H9 (cell line): ENCODE data around the gene EFNA3. TPM values are rescaled to one million over a fixed set of nuclear protein-coding genes. Genes with fewer than 3 reads are reported as not detected.

ENCODE experiments used
- DNase-seq: peaks from one replicate; pipeline ENCODE4 v3.0.0-alpha.2; 2017
- H2AFZ ChIP-seq: one replicate; pipeline ENCODE4 v1.6.1; 2013; ENCODE audit warnings: mild to moderate bottlenecking, low read length, control low read depth, moderate library complexity
- H2AK5ac ChIP-seq: 2 replicates; pipeline ENCODE4 v1.6.1; 2013; ENCODE audit warnings: low read length, control low read depth, mixed read lengths; ENCODE audit not compliant: insufficient read length
- H2BK120ac ChIP-seq: one replicate; pipeline ENCODE4 v1.6.1; 2013; ENCODE audit warnings: low read depth, mild to moderate bottlenecking, low read length, control low read depth, inconsistent platforms; ENCODE audit not compliant: poor library complexity, severe bottlenecking
- H2BK12ac ChIP-seq: 2 replicates; pipeline ENCODE4 v1.6.1; 2013; ENCODE audit warnings: low read length, control low read depth, mixed read lengths, low read depth; ENCODE audit not compliant: insufficient read length
- H2BK15ac ChIP-seq: 2 replicates; pipeline ENCODE4 v1.6.1; 2013; ENCODE audit warnings: low read depth, low read length, control low read depth
- H2BK20ac ChIP-seq: one replicate; pipeline ENCODE4 v1.6.1; 2013; ENCODE audit warnings: low read depth, mild to moderate bottlenecking, low read length, control low read depth, inconsistent platforms; ENCODE audit not compliant: poor library complexity, severe bottlenecking
- H2BK5ac ChIP-seq: 2 replicates; pipeline ENCODE4 v1.6.1; 2013; ENCODE audit warnings: low read length, control low read depth, mixed read lengths; ENCODE audit not compliant: insufficient read length
- H3K14ac ChIP-seq: 2 replicates; pipeline ENCODE4 v1.6.1; 2013; ENCODE audit warnings: low read length, control low read depth; ENCODE audit not compliant: insufficient read depth
- H3K18ac ChIP-seq: 2 replicates; pipeline ENCODE4 v1.6.1; 2013; ENCODE audit warnings: low read depth, mild to moderate bottlenecking, mixed read lengths, low read length, control low read depth; ENCODE audit not compliant: insufficient read length
- H3K23ac ChIP-seq: 2 replicates; pipeline ENCODE4 v1.6.1; 2013; ENCODE audit warnings: low read length, control low read depth, mixed read lengths, low read depth; ENCODE audit not compliant: insufficient read length
- H3K23me2 ChIP-seq: 2 replicates; pipeline ENCODE4 v1.6.1; 2013; ENCODE audit warnings: low read depth, mild to moderate bottlenecking, mixed read lengths, low read length, control low read depth; ENCODE audit not compliant: insufficient read length, poor library complexity, severe bottlenecking
- H3K27ac ChIP-seq: 2 replicates; pipeline ENCODE4 v1.5.1; 2013; ENCODE audit warnings: low read length, control low read depth, mixed read lengths, low read depth; ENCODE audit not compliant: insufficient read length
- H3K27me3 ChIP-seq: 2 replicates; pipeline ENCODE4 v1.6.1; 2013; ENCODE audit warnings: low read length, control low read depth, inconsistent platforms; ENCODE audit not compliant: insufficient read depth
- H3K4ac ChIP-seq: 2 replicates; pipeline ENCODE4 v1.6.1; 2013; ENCODE audit warnings: low read depth, mild to moderate bottlenecking, control low read depth, inconsistent platforms, low read length, moderate library complexity
- H3K4me1 ChIP-seq: 2 replicates; pipeline ENCODE4 v1.6.1; 2013; ENCODE audit warnings: low read length, control low read depth, inconsistent platforms; ENCODE audit not compliant: insufficient read depth
- H3K4me2 ChIP-seq: 2 replicates; pipeline ENCODE4 v1.6.1; 2013; ENCODE audit warnings: low read length, control low read depth, mixed read lengths; ENCODE audit not compliant: insufficient read length, insufficient read depth
- H3K56ac ChIP-seq: 2 replicates; pipeline ENCODE4 v1.6.1; 2013; ENCODE audit warnings: low read depth, mild to moderate bottlenecking, mixed read lengths, low read length, control low read depth; ENCODE audit not compliant: insufficient read length
- H3K79me1 ChIP-seq: 2 replicates; pipeline ENCODE4 v1.6.1; 2013; ENCODE audit warnings: low read depth, mild to moderate bottlenecking, moderate library complexity, low read length, control low read depth, inconsistent platforms; ENCODE audit not compliant: insufficient read depth, poor library complexity, severe bottlenecking
- H3K79me2 ChIP-seq: 2 replicates; pipeline ENCODE4 v1.6.1; 2013; ENCODE audit warnings: low read length, control low read depth, inconsistent platforms; ENCODE audit not compliant: insufficient read depth
- H3K9ac ChIP-seq: 2 replicates; pipeline ENCODE4 v1.6.1; 2013; ENCODE audit warnings: low read length, control low read depth, mixed read lengths; ENCODE audit not compliant: insufficient read length; ENCODE audit errors: extremely low read depth
- H3K9me3 ChIP-seq: one replicate; pipeline ENCODE4 v1.6.1; 2013; ENCODE audit warnings: low read depth, low read length, inconsistent platforms; ENCODE audit not compliant: control insufficient read depth
- H3T11ph ChIP-seq: one replicate; pipeline ENCODE4 v1.6.1; 2013; ENCODE audit warnings: mild to moderate bottlenecking, low read length, control low read depth, inconsistent platforms
- H4K20me1 ChIP-seq: one replicate; pipeline ENCODE4 v1.6.1; 2013; ENCODE audit not compliant: control insufficient read depth, insufficient read length, insufficient read depth
- H4K5ac ChIP-seq: 2 replicates; pipeline ENCODE4 v1.6.1; 2013; ENCODE audit warnings: low read depth, mild to moderate bottlenecking, mixed read lengths, low read length, control low read depth; ENCODE audit not compliant: insufficient read length
- H4K8ac ChIP-seq: replicated peaks from 2 replicates; pipeline ENCODE4 v1.6.1; 2013; ENCODE audit warnings: low read length, control low read depth, mixed read lengths, low read depth; ENCODE audit not compliant: insufficient read length
- H4K91ac ChIP-seq: 2 replicates; pipeline ENCODE4 v1.6.1; 2013; ENCODE audit warnings: low read depth, mild to moderate bottlenecking, moderate library complexity, mixed read lengths, low read length, control low read depth; ENCODE audit not compliant: insufficient read length
- H3K27ac Mint-ChIP-seq, 3 experiments: 2 replicates in 2 of 3; 3 replicates in 1 of 3; pipeline ENCODE4 v1.8.0; 2020 to 2021; ENCODE audit warnings: mixed read lengths in 3 of 3, mild to moderate bottlenecking in 1 of 3, moderate library complexity in 1 of 3
- H3K27me3 Mint-ChIP-seq: 2 replicates; pipeline ENCODE4 v1.8.0; 2021; ENCODE audit warnings: low read depth, mild to moderate bottlenecking, moderate library complexity, mixed read lengths
- H3K36me3 Mint-ChIP-seq, 3 experiments: 2 replicates in 2 of 3; 3 replicates in 1 of 3; pipeline ENCODE4 v1.8.0; 2020 to 2021; ENCODE audit warnings: low read depth in 3 of 3, mixed read lengths in 3 of 3; ENCODE audit not compliant: insufficient read depth in 1 of 3
- H3K4me1 Mint-ChIP-seq, 2 experiments: 2 replicates each; pipeline ENCODE4 v1.8.0; 2020; ENCODE audit warnings: mixed read lengths in 2 of 2
- H3K4me3 Mint-ChIP-seq, 2 experiments: 2 replicates in 1 of 2; 3 replicates in 1 of 2; pipeline ENCODE4 v1.8.0; 2020 to 2021; ENCODE audit warnings: mild to moderate bottlenecking in 2 of 2, mixed read lengths in 2 of 2, moderate library complexity in 1 of 2
- H3K9me3 Mint-ChIP-seq, 2 experiments: 2 replicates in 1 of 2; 3 replicates in 1 of 2; pipeline ENCODE4 v1.8.0; 2020; ENCODE audit warnings: mild to moderate bottlenecking in 2 of 2, mixed read lengths in 2 of 2, moderate library complexity in 1 of 2
- WGBS: extraction: QIAGEN DNeasy Blood & Tissue Kit; methylation state at CpG from one replicate; pipeline ENCODE4 v1.1.7; 2013; ENCODE audit warnings: missing lambda C conversion rate, low lambda C conversion rate, mixed read lengths; ENCODE audit not compliant: insufficient read length; ENCODE audit errors: extremely low coverage; 5-methylcytosine and 5-hydroxymethylcytosine counted together
- total RNA-seq: library from RNA; stranded (reverse); gene quantifications from 2 replicates; pipeline ENCODE4 v1.2.1, GENCODE V29; 2021
- TF ChIP-seq, protein P1 (sequence below): fragments of 200-600 bp; sonication (generic); conservative IDR thresholded peaks from 3 replicates; pipeline ENCODE4 v1.8.0; 2021; ENCODE audit warnings: antibody characterized with exemption, mild to moderate bottlenecking

Gene EFNA3
- total RNA-seq, 1 experiment from 2014 or later = 3.9 TPM

GRCh38 chr1:155105604-155106011 lies 27.0 kb downstream of the EFNA3 start:
- Histone ChIP-seq H2BK120ac (no peak overlapping the region), H3K4me1 (no peaks in the 10 kb centered on the region), H2BK12ac (no peak overlapping the region), H3K23ac (no peak overlapping the region), H2AK5ac (no peak overlapping the region), H4K91ac (no peak overlapping the region), H3K4ac (no peak overlapping the region), H3T11ph (no peak overlapping the region), H3K27ac (no peak overlapping the region), H3K56ac (no peak overlapping the region), H3K18ac (no peak overlapping the region), H3K79me1 (no peaks in the 10 kb centered on the region), H3K4me2 (no peak overlapping the region), H4K5ac (no peak overlapping the region), H3K9me3 (no peaks in the 10 kb centered on the region), H2BK20ac (no peak overlapping the region), H3K23me2 (no peaks in the 10 kb centered on the region), H4K8ac (no peak overlapping the region), H3K14ac (no peak overlapping the region), H3K27me3 (no peaks in the 10 kb centered on the region), H4K20me1 (no peaks in the 10 kb centered on the region), H2BK15ac (no peak overlapping the region), H2AFZ (no peak overlapping the region), H3K79me2 (no peaks in the 10 kb centered on the region), H3K9ac (no peak overlapping the region), H2BK5ac (no peak overlapping the region)
- no peak for DNase-seq
- Mint-ChIP-seq H3K27me3 (peaks cover 53% of the 10 kb centered on the region), H3K27ac (no peak overlapping the region), H3K4me1 (no peaks in the 10 kb centered on the region), H3K36me3 (no peaks in the 10 kb centered on the region), H3K4me3 (no peak overlapping the region), H3K9me3 (no peaks in the 10 kb centered on the region)
- TF ChIP-seq, protein P1, sequence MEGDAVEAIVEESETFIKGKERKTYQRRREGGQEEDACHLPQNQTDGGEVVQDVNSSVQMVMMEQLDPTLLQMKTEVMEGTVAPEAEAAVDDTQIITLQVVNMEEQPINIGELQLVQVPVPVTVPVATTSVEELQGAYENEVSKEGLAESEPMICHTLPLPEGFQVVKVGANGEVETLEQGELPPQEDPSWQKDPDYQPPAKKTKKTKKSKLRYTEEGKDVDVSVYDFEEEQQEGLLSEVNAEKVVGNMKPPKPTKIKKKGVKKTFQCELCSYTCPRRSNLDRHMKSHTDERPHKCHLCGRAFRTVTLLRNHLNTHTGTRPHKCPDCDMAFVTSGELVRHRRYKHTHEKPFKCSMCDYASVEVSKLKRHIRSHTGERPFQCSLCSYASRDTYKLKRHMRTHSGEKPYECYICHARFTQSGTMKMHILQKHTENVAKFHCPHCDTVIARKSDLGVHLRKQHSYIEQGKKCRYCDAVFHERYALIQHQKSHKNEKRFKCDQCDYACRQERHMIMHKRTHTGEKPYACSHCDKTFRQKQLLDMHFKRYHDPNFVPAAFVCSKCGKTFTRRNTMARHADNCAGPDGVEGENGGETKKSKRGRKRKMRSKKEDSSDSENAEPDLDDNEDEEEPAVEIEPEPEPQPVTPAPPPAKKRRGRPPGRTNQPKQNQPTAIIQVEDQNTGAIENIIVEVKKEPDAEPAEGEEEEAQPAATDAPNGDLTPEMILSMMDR = no peak
- no CpG with 5 or more reads among the region's 7 CpGs for WGBS
